ENCODE results near the gene SUDS3.

The SUDS3 gene

DNA sequence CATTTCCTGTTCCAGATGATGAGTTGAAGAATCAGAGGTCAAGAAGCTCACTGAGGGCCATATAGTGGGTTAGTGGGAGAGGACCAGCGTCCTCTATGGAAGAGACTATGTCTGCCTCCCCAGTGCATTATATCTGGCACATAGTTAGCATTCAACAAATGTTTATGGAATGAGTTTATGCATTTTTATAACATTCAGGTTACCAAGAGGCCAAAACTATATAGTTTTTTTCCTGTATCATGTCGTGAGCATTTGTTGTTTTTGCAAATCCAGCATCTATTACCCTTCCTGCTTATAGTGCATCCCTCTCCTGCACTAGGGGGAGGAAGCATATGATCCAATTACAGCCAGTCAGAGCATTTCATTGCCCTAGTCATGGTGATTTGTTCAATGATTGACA is 60.6 kb downstream of the SUDS3 start:
- in situ Hi-C loops (cut with MboI; ENCODE audit: low sequenced_read_pairs) = no loop called here

DNA sequence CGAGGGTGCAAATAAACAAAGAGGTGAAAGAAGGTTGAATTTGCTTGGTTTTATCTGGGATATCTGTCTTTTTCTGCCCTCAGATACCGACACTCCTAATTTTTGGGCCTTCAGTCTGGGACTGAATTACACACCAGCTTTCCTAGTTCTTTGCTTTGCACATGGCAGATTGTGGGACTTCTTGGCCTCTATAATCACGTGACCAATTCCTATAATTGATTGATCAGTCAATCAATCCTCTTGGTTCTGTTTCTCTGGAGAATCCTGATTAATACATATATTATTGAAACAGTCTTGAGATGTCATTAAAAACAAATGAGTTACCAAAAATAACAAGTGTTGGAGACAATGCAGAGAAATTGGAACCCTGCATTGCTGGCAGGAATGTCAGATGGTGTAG is 62.7 kb downstream of the SUDS3 start:
- in situ Hi-C loops (cut with MboI; ENCODE audit: low sequenced_read_pairs) = no loop called here

DNA sequence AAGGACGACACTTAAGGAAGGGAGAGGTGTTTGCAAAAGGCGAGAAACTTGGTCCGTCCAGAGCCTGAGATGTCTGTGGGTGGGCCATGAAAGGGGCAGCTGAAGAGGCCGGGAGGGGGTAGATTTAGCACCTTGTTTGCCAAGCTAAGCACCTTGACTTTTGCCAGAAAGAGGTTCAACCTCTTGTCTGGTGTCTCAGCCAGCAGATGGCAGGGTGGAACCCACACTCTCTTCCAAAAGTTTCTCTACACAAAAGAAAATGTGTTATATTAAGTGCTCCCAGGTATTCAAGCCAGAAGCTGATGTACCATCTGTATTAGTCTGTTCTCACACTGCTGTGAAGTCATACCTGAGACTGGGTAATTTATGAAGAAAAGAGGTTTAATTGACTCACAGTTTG is 69.9 kb downstream of the SUDS3 start:
- in situ Hi-C loops (cut with MboI; ENCODE audit: low sequenced_read_pairs) = no loop called here

DNA sequence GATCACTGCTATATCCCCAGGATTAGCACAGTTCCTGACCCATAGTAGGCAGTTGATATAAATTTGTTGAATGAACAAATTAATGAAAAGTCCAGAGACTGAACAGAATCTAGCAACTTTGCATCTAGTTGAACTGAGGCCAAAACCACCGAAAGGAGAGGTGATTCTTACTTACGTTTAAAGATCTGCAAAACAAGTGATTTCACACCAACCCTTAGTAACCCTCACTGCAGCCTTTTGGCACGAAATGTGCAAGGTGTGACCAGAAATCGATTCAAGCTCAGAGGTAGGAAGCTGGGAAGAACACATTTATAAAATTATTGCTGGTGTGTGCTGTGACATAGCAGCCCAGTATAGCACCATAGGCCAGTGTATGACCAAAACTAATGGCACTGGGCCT is 70.8 kb downstream of the SUDS3 start:
- in situ Hi-C loops (cut with MboI; ENCODE audit: low sequenced_read_pairs) = no loop called here

- in situ Hi-C loops (cut with MboI; ENCODE audit: low sequenced_read_pairs) = no loop called here
Measured at GRCh38 chr12:118448341-118448740, 72.0 kb downstream of the SUDS3 start.

- in situ Hi-C loops (cut with MboI; ENCODE audit: low sequenced_read_pairs) = no loop called here
Measured at GRCh38 chr12:118455327-118455726, 79.0 kb downstream of the SUDS3 start.

DNA sequence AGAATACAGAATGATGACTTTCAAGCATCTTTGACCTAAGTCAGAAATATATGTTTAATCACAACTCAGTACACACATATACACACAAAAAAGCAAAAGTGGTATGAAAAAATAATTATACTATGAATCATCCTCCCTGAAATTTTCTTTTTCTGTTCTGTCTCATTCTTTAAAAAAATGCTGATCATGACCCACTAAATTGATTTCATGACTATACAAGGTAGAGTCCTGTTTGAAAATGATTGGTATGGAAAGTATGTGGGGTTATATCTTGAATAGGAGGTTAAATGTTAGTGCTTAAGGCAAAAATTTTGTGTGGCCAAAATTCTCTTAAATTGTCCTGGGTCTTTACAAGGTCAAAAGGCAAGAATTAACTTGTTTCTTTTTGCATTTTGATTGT is 80.4 kb downstream of the SUDS3 start:
- in situ Hi-C loops (cut with MboI; ENCODE audit: low sequenced_read_pairs) = no loop called here

- in situ Hi-C loops (cut with MboI; ENCODE audit: low sequenced_read_pairs) = no loop called here
Measured at GRCh38 chr12:118459110-118459509, 82.8 kb downstream of the SUDS3 start.

GRCh38 chr12:118463677-118464076 is 87.3 kb downstream of the SUDS3 start:
- in situ Hi-C loops (cut with MboI; ENCODE audit: low sequenced_read_pairs) = no loop called here

DNA sequence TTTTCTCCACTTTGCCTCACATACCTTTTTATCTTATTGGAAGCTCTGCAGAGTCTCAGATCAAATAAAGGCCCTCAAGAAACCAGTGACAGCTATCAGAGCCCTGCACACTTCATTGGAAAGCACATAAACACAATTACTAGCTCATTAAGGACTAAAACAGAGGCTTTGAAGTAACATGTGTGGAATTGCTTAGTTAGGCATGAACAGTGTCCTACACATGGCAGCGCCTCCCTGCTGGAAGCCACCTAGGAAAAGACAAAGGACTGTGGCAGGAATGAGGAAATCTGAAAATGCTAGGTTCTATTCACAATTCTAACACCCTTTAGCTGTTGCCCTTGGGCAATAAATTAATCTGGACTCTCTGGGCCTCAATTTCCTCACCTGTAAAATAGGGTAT is 89.4 kb downstream of the SUDS3 start:
- in situ Hi-C loops (cut with MboI; ENCODE audit: low sequenced_read_pairs) = no loop called here

Data from HL-60/S4 treated with retinoic acid at 250 ng/mL for 4 days and 3 days (cell line).